Endothelial cell of umbilical vein (primary cell): ENCODE data around the gene AARS2. TPM values are rescaled to one million over a fixed set of nuclear protein-coding genes. Genes with fewer than 3 reads are reported as not detected.

Source experiments
- BruUV-seq: library from RNA; stranded (reverse); fragments of 400-500 nt; replicated peaks from 2 replicates; lab custom pipeline; 2021; lab: Mats Ljungman, UMichigan
- CTCF ChIA-PET: fragments of 300-600, 350-600 bp; sonication (Branson Sonifier 250); formaldehyde crosslinking; loops from one replicate; lab custom pipeline; 2021; ENCODE audit warnings: antibody characterized with exemption, inconsistent platforms; lab: Charles Lee
- POLR2A ChIA-PET: fragments of 300-600, 350-600 bp; sonication (Branson Sonifier 250); formaldehyde crosslinking; loops from one replicate; lab custom pipeline; 2021; ENCODE audit warnings: antibody characterized with exemption, inconsistent platforms; lab: Charles Lee
- DNase-seq: peaks from one replicate; pipeline ENCODE4 v3.0.0-alpha.2; 2011; ENCODE audit warnings: low read depth, low spot score
- FAIRE-seq: peaks from 2 replicates; lab custom pipeline; 2011; peaks lifted over from hg19 to GRCh38; lab: Jason Lieb, UNC
- H2AFZ ChIP-seq: 2 replicates; pipeline ENCODE4 v1.6.0; 2012; ENCODE audit warnings: low read depth, low read length, control low read depth, inconsistent platforms
- H3K27ac ChIP-seq: 2 replicates; pipeline ENCODE4 v1.5.1; 2011; ENCODE audit warnings: low read depth, mild to moderate bottlenecking, control low read depth, low read length, moderate library complexity; ENCODE audit not compliant: insufficient read depth
- H3K27me3 ChIP-seq, 2 experiments: 2 replicates each; pipeline versions ENCODE4 v1.6.0 to v1.6.1; 2011; ENCODE audit warnings: low read length in 2 of 2, mixed read lengths in 1 of 2; ENCODE audit not compliant: control insufficient read depth in 2 of 2, insufficient read depth in 2 of 2
- H3K36me3 ChIP-seq, 2 experiments: 2 replicates in 1 of 2; 3 replicates in 1 of 2; pipeline ENCODE4 v1.5.1; 2011; ENCODE audit warnings: low read length in 2 of 2, mild to moderate bottlenecking in 1 of 2, moderate library complexity in 1 of 2; ENCODE audit not compliant: control insufficient read depth in 2 of 2, insufficient read depth in 2 of 2; ENCODE audit errors: extremely low read depth in 1 of 2
- H3K4me1 ChIP-seq: 3 replicates; pipeline ENCODE4 v1.5.1; 2011; ENCODE audit warnings: mild to moderate bottlenecking, low read length; ENCODE audit not compliant: control insufficient read depth, insufficient read depth; ENCODE audit errors: extremely low read depth
- H3K4me2 ChIP-seq: 2 replicates; pipeline ENCODE4 v1.6.1; 2011; ENCODE audit warnings: low read length, control low read depth, mixed read lengths; ENCODE audit not compliant: insufficient read depth
- H3K4me3 ChIP-seq, 3 experiments: fragments of 200-600 bp in 1 of 3; sonication (generic), shearing (Covaris generic) in 1 of 3; replicated peaks in 1 of 3; 2 replicates each; pipeline ENCODE4 v1.5.1; 2011 to 2016; ENCODE audit warnings: control low read depth in 3 of 3, low read length in 3 of 3, mild to moderate bottlenecking in 2 of 3, inconsistent platforms in 1 of 3, low read depth in 1 of 3, moderate library complexity in 1 of 3; ENCODE audit not compliant: insufficient read depth in 1 of 3
- H3K79me2 ChIP-seq: 2 replicates; pipeline ENCODE4 v1.6.0; 2012; ENCODE audit warnings: low read length, inconsistent platforms; ENCODE audit not compliant: control insufficient read depth, insufficient read depth
- H3K9ac ChIP-seq: replicated peaks from 2 replicates; pipeline ENCODE3; 2011; ENCODE audit warnings: low read length, control low read depth; ENCODE audit not compliant: insufficient read depth; ENCODE audit errors: extremely low read depth
- H3K9me1 ChIP-seq: replicated peaks from 3 replicates; pipeline ENCODE4 v1.6.0; 2011; ENCODE audit warnings: mild to moderate bottlenecking, low read length; ENCODE audit not compliant: control insufficient read depth, insufficient read depth; ENCODE audit errors: extremely low read depth
- H3K9me3 ChIP-seq: replicated peaks from 2 replicates; pipeline ENCODE4 v1.5.1; 2012; ENCODE audit warnings: low read length, inconsistent platforms; ENCODE audit not compliant: control insufficient read depth, insufficient read depth
- H4K20me1 ChIP-seq: replicated peaks from 2 replicates; pipeline ENCODE3; 2011; ENCODE audit warnings: mild to moderate bottlenecking, low read length; ENCODE audit not compliant: control insufficient read depth, insufficient read depth; ENCODE audit errors: extremely low read depth
- GATA2 ChIP-seq: IDR thresholded peaks from 2 replicates; pipeline ENCODE4 v1.7.0; 2011; ENCODE audit warnings: low read depth, mild to moderate bottlenecking, moderate library complexity, mixed read lengths, low read length; ENCODE audit not compliant: insufficient read length, insufficient read depth
- JUN ChIP-seq: IDR thresholded peaks from 2 replicates; pipeline ENCODE4 v1.6.1; 2011; ENCODE audit warnings: borderline replicate concordance, low read depth; ENCODE audit not compliant: insufficient read length, insufficient read depth
- MAX ChIP-seq: IDR thresholded peaks from 2 replicates; pipeline ENCODE4 v1.6.1; 2011; ENCODE audit not compliant: insufficient read depth, insufficient read length
- MYC ChIP-seq: IDR thresholded peaks from one replicate; pipeline ENCODE4 v1.6.1; 2011; ENCODE audit warnings: mild to moderate bottlenecking, low read depth, low read length
- POLR2A ChIP-seq: IDR thresholded peaks from 2 replicates; pipeline ENCODE4 v1.6.1; 2012; ENCODE audit warnings: low read depth, mild to moderate bottlenecking, control low read depth, low read length
- POLR2AphosphoS5 ChIP-seq: IDR thresholded peaks from 2 replicates; pipeline ENCODE4 v1.6.1; 2012; ENCODE audit warnings: low read depth, mild to moderate bottlenecking, control low read depth, low read length, moderate library complexity; ENCODE audit not compliant: insufficient read depth
- dilution Hi-C: fragments of 300-500 bp; cut with MboI; formaldehyde crosslinking; loops from one replicate; pipeline ENCODE4 v1.15.0; 2019; ENCODE audit warnings: low sequenced_read_pairs; ENCODE audit not compliant: extremely low pct_ligation_motif_present
- intact Hi-C: fragments of 100-400 bp; cut with micrococcal nuclease; formaldehyde crosslinking; loops from one replicate; pipeline ENCODE4 v1.10.0; 2022
- polyA plus RNA-seq, 4 experiments: library from polyadenylated mRNA; depleted of rRNA in 3 of 4; stranded (reverse) in 3 of 4; unstranded in 1 of 4; fragments of >200 nt; gene quantifications; 2 replicates each; pipeline versions ENCODE4 v1.2.1 to v1.2.3, GENCODE V29; 2011 to 2012; ENCODE audit warnings: missing spikeins in 1 of 4
- total RNA-seq: library from RNA; stranded (reverse); gene quantifications from 2 replicates; pipeline ENCODE4 v1.2.3, GENCODE V29; 2021
- TF ChIP-seq, protein P1 (sequence below), 2 donors: IDR thresholded peaks; 1 replicate in 1 of 2; 2 replicates in 1 of 2; pipeline ENCODE4 v1.5.1; 2011; ENCODE audit warnings: low read length in 2 of 2, mild to moderate bottlenecking in 2 of 2, moderate library complexity in 2 of 2, control low read depth in 1 of 2, inconsistent platforms in 1 of 2, low read depth in 1 of 2; ENCODE audit not compliant: insufficient read depth in 1 of 2; ENCODE audit errors: extremely low read depth in 1 of 2

AARS2 gene
- total and polyA plus RNA-seq, 2 donors (not counting 3 experiments of a cell fraction or from before 2014, with no cell fraction given): 8.3 to 17.9 TPM

- dilution Hi-C loops (no loop called here), intact Hi-C loops (no loop called here)
- Histone ChIP-seq H2AFZ (no peak overlapping the region), H3K9me3 (no peaks in the 10 kb centered on the region), H3K27me3 (peaks cover 5 to 6% of the 10 kb centered on the region in 2 experiments), H3K4me2 (no peak overlapping the region), H3K79me2 (no peaks in the 10 kb centered on the region), H4K20me1 (no peaks in the 10 kb centered on the region), H3K27ac (no peak overlapping the region), H3K9me1 (no peaks in the 10 kb centered on the region), H3K4me1 (no peaks in the 10 kb centered on the region), H3K9ac (no peak overlapping the region), H3K36me3 (no peaks in the 10 kb centered on the region), H3K4me3 (no peak overlapping the region)
- TF ChIP-seq GATA2: no peak
- no peak for TF ChIP-seq MAX
- FAIRE-seq (no peak), DNase-seq (no peak)
- BruUV-seq: no TSS peak
- CTCF ChIA-PET: interaction anchor here (0.5 to 1.4 kb wide), 6 partner anchors 14 to 225 kb away, joined by 3 to 7 read pairs (median 4); partner anchors contain the start of gene AARS2
- POLR2A ChIA-PET: no interaction called here
These were observed 28.3 kb downstream of the AARS2 start for GRCh38 chr6:44284867-44285266.

DNA sequence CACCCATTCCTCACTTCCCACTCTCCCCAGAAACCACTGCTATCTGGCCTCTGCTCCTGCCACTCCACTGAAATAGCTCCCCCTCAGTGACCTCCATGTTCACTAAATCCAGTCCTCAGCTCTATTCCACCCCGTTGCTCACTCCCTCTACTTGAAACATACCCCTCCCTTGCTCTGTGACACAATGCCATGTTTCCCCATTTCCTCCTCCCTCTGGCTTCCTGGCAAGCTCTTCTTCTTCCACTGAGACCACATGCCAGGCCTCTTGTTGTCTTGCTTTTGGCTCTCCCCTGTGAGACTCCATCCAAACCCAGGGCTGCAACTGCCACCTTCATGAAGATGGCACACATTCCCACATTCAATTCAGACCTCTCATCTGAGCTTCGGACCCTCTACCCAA is 29.0 kb downstream of the AARS2 start:
- Histone ChIP-seq H3K27ac (no peak overlapping the region), H3K9me1 (no peaks in the 10 kb centered on the region), H3K4me1 (no peaks in the 10 kb centered on the region), H3K4me3 (no peak overlapping the region), H3K36me3 (no peaks in the 10 kb centered on the region), H3K9me3 (no peaks in the 10 kb centered on the region), H3K4me2 (no peak overlapping the region), H3K9ac (no peak overlapping the region), H4K20me1 (no peaks in the 10 kb centered on the region), H3K79me2 (no peaks in the 10 kb centered on the region), H3K27me3 (peaks cover 5 to 6% of the 10 kb centered on the region in 2 experiments), H2AFZ (no peak overlapping the region)
- FAIRE-seq (no peak), DNase-seq (no peak)
- ChIA-PET CTCF (interaction anchor here (1.0 to 1.4 kb wide), 4 partner anchors 12 to 55 kb away, joined by 3 to 7 read pairs (median 4); no protein-coding TSS in a partner anchor), POLR2A (no interaction called here)
- no TSS peak for BruUV-seq
- dilution Hi-C loops: no loop called here
- intact Hi-C loops: no loop called here
- TF ChIP-seq, protein P1, sequence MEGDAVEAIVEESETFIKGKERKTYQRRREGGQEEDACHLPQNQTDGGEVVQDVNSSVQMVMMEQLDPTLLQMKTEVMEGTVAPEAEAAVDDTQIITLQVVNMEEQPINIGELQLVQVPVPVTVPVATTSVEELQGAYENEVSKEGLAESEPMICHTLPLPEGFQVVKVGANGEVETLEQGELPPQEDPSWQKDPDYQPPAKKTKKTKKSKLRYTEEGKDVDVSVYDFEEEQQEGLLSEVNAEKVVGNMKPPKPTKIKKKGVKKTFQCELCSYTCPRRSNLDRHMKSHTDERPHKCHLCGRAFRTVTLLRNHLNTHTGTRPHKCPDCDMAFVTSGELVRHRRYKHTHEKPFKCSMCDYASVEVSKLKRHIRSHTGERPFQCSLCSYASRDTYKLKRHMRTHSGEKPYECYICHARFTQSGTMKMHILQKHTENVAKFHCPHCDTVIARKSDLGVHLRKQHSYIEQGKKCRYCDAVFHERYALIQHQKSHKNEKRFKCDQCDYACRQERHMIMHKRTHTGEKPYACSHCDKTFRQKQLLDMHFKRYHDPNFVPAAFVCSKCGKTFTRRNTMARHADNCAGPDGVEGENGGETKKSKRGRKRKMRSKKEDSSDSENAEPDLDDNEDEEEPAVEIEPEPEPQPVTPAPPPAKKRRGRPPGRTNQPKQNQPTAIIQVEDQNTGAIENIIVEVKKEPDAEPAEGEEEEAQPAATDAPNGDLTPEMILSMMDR (IDR thresholded peaks at IDR 0.05; ENCODE audit: extremely low read depth in 1 of 2, insufficient read depth in 1 of 2, low read depth in 1 of 2, low read length in 2 of 2): no peak
- TF ChIP-seq GATA2: no peak
- no peak for TF ChIP-seq MYC
- TF ChIP-seq POLR2AphosphoS5: no peak
- TF ChIP-seq MAX: no peak
- TF ChIP-seq JUN: no peak
- TF ChIP-seq POLR2A: no peak
